ENCODE data around the gene ANXA5.

ANXA5 gene

GRCh38 chr4:121696581-121697461 is at the start of gene ANXA5:
TSS of gene ANXA5 (minus strand) at chr4:121696980. CDS start at chr4:121696589, 391 bp downstream.
- DNase-seq (ENCODE audit: low read depth): peak; percentile 90
- TF ChIP-seq, protein P1, sequence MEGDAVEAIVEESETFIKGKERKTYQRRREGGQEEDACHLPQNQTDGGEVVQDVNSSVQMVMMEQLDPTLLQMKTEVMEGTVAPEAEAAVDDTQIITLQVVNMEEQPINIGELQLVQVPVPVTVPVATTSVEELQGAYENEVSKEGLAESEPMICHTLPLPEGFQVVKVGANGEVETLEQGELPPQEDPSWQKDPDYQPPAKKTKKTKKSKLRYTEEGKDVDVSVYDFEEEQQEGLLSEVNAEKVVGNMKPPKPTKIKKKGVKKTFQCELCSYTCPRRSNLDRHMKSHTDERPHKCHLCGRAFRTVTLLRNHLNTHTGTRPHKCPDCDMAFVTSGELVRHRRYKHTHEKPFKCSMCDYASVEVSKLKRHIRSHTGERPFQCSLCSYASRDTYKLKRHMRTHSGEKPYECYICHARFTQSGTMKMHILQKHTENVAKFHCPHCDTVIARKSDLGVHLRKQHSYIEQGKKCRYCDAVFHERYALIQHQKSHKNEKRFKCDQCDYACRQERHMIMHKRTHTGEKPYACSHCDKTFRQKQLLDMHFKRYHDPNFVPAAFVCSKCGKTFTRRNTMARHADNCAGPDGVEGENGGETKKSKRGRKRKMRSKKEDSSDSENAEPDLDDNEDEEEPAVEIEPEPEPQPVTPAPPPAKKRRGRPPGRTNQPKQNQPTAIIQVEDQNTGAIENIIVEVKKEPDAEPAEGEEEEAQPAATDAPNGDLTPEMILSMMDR (IDR thresholded peaks at IDR 0.05; ENCODE audit: low read length, missing control alignments): peak; percentile 7
- peak within 1 kb of the TSS; percentile 96 for H3K4me3 ChIP-seq (replicated peaks; ENCODE audit: low read depth, low read length)

- no peak overlapping the region for H3K4me3 ChIP-seq (replicated peaks; ENCODE audit: low read depth, low read length)
- no peak for DNase-seq (ENCODE audit: low read depth)
- TF ChIP-seq, protein P1 (IDR thresholded peaks at IDR 0.05; ENCODE audit: low read length, missing control alignments): no peak
Measured at GRCh38 chr4:121742794-121743193, 46.0 kb upstream of the ANXA5 start.

GRCh38 chr4:121741751-121742150 is 45.0 kb upstream of the ANXA5 start:
- H3K4me3 ChIP-seq (replicated peaks; ENCODE audit: low read depth, low read length): no peak overlapping the region
- DNase-seq (ENCODE audit: low read depth): no peak
- TF ChIP-seq, protein P1 (IDR thresholded peaks at IDR 0.05; ENCODE audit: low read length, missing control alignments): no peak

GRCh38 chr4:121740796-121741409 is 44.1 kb upstream of the ANXA5 start:
- DNase-seq (ENCODE audit: low read depth): no peak
- H3K4me3 ChIP-seq (replicated peaks; ENCODE audit: low read depth, low read length): no peak overlapping the region
- TF ChIP-seq, protein P1 (IDR thresholded peaks at IDR 0.05; ENCODE audit: low read length, missing control alignments): no peak

DNA sequence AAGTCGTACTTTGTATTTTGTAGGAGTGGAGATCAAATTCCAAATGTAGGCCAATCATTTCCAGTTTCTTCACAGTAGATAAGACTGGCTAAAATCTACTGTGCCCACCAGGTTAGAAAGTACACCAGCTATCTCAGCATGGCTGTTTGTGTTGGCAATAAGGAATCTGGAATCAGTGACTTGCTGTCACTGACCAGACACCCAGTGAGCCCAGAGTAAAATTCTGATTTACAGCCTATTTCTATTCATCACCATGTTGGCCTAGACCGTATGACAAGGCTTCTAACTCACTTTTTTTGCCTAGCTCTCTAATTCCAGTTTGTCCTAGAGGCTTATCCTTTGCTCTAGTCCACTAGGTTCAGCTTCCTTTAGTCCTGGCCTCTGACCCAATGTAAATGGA is 42.8 kb upstream of the ANXA5 start:
- H3K4me3 ChIP-seq (replicated peaks; ENCODE audit: low read depth, low read length): no peak overlapping the region
- no peak for DNase-seq (ENCODE audit: low read depth)
- TF ChIP-seq, protein P1 (IDR thresholded peaks at IDR 0.05; ENCODE audit: low read length, missing control alignments): no peak

- TF ChIP-seq, protein P1 (IDR thresholded peaks at IDR 0.05; ENCODE audit: low read length, missing control alignments): no peak
- H3K4me3 ChIP-seq (replicated peaks; ENCODE audit: low read depth, low read length): no peak overlapping the region
- peak; percentile 88 for DNase-seq (ENCODE audit: low read depth)
Measured at GRCh38 chr4:121738780-121739535, 42.2 kb upstream of the ANXA5 start.
